Esophagus squamous epithelium (tissue), 5 donors: ENCODE measurements around the gene ACAP2. TPM values are rescaled to one million over a fixed set of nuclear protein-coding genes. Genes with fewer than 3 reads are reported as not detected.

Experiments
- DNase-seq: peaks from one replicate; lab custom pipeline; 2025; lab: John Stamatoyannopoulos, UW
- H3K27ac ChIP-seq, 4 donors: fragments of 200-600 bp; sonication (generic); one replicate each; pipeline ENCODE4 v1.5.1; 2016 to 2019; ENCODE audit warnings: mild to moderate bottlenecking in 1 of 4
- H3K27me3 ChIP-seq, 4 donors: fragments of 200-600 bp; sonication (generic); 1 replicate in 3 of 4; 2 replicates in 1 of 4; pipeline versions ENCODE4 v1.5.1 to v1.6.0; 2017 to 2021; ENCODE audit warnings: antibody characterized with exemption in 1 of 4
- H3K36me3 ChIP-seq, 3 donors: fragments of 200-600 bp; sonication (generic); one replicate each; pipeline ENCODE4 v1.5.1; 2016 to 2019
- H3K4me1 ChIP-seq, 3 donors: fragments of 200-600 bp; sonication (generic); one replicate each; pipeline ENCODE4 v1.5.1; 2017 to 2019
- H3K4me3 ChIP-seq, 4 donors: fragments of 200-600 bp; sonication (generic); 1 replicate in 3 of 4; 2 replicates in 1 of 4; pipeline ENCODE4 v1.5.1; 2016 to 2019; ENCODE audit warnings: mild to moderate bottlenecking in 2 of 4, moderate library complexity in 1 of 4
- H3K9me3 ChIP-seq, 3 donors: fragments of 200-600 bp; sonication (generic); one replicate each; pipeline ENCODE4 v1.5.1; 2016 to 2019
- POLR2A ChIP-seq, 4 donors: fragments of 450-650 bp; IDR thresholded peaks; one replicate each; pipeline ENCODE4 v1.6.1; 2017; ENCODE audit warnings: antibody characterized with exemption in 4 of 4, mild to moderate bottlenecking in 4 of 4, moderate library complexity in 3 of 4
- WGBS, 2 donors: methylation state at CpG; one replicate each; pipeline ENCODE4 v1.1.5; 2018; 5-methylcytosine and 5-hydroxymethylcytosine counted together
- intact Hi-C: fragments of 100-400 bp; cut with DNase I; formaldehyde crosslinking; loops from one replicate; pipeline ENCODE4 v1.15.0; 2022
- total RNA-seq, 4 donors: library from RNA; depleted of rRNA; stranded (reverse); fragments of >200 nt; gene quantifications; one replicate each; pipeline ENCODE4 v1.1.0, GENCODE V29; 2016
- TF ChIP-seq, protein P1 (sequence below), 6 experiments: fragments of 450-650 bp in 4 of 6; fragments of 200-600 bp in 2 of 6; sonication (generic) in 2 of 6; IDR thresholded peaks; one replicate each; pipeline ENCODE4 v1.5.1; 2016 to 2019; ENCODE audit warnings: antibody characterized with exemption in 6 of 6, mild to moderate bottlenecking in 4 of 6, moderate library complexity in 4 of 6
- donor health status: DM: yes; HTN: yes; CAD: no.

The ACAP2 gene
- total RNA-seq, 4 donors from 2014 or later: 46.7 to 71.5 (median 50.8) TPM

DNA sequence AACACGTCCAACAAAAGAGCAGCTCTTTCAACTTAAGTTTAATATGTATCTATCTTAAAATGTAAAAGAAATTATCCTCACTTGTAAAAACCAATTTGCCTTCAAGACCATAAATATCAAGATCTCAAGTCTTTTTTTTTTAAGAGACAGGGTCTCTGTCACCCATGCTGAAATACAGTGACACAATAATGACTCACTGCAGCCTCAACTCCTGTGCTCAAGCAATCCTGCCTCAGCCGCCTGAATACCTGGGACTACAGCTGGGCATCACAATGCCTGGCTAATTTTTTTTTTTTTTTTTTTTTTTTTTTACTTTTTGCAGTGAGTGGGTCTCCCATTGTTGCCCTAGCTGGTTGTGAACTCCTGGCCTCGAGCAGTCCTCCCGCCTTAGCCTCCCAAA lies 26.0 kb downstream of the ACAP2 start:
- intact Hi-C loops: no loop called here
- DNase-seq: no peak
- H3K27me3 ChIP-seq: no peaks in the 10 kb centered on the region
- 82 to 84% methylated on average over 4 of the region's 4 CpGs for WGBS, 2 donors
- H3K36me3 ChIP-seq: peaks cover 0 to 9% (median 0%) of the 10 kb centered on the region in 3 donors
- no peaks in the 10 kb centered on the region for H3K9me3 ChIP-seq
- peaks cover 4 to 21% (median 6%) of the 10 kb centered on the region in 3 donors for H3K4me1 ChIP-seq
- no peak overlapping the region for H3K27ac ChIP-seq
- TF ChIP-seq, protein P1, sequence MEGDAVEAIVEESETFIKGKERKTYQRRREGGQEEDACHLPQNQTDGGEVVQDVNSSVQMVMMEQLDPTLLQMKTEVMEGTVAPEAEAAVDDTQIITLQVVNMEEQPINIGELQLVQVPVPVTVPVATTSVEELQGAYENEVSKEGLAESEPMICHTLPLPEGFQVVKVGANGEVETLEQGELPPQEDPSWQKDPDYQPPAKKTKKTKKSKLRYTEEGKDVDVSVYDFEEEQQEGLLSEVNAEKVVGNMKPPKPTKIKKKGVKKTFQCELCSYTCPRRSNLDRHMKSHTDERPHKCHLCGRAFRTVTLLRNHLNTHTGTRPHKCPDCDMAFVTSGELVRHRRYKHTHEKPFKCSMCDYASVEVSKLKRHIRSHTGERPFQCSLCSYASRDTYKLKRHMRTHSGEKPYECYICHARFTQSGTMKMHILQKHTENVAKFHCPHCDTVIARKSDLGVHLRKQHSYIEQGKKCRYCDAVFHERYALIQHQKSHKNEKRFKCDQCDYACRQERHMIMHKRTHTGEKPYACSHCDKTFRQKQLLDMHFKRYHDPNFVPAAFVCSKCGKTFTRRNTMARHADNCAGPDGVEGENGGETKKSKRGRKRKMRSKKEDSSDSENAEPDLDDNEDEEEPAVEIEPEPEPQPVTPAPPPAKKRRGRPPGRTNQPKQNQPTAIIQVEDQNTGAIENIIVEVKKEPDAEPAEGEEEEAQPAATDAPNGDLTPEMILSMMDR (IDR thresholded peaks at IDR 0.05): no peak
- TF ChIP-seq POLR2A (IDR thresholded peaks at IDR 0.05): no peak
- H3K4me3 ChIP-seq: no peak overlapping the region

DNA sequence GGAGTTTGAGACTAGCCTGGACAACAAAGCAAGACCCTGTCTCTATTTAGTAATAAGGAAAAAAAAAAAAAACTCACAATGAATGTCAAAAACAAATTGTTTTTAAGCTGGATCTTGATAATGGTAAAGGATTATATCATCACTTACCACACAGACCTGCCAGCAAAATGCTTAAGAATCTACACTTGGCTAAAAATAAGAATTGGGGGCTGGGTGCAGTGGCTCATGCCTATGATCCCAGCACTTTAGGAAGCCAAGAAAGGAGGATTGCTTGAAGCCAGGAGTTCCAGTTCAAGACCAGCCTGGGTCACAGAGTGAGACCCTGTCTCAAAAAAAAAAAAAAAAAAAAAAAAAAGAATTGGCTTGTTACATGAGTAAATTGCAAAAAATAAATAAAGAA lies 31.0 kb downstream of the ACAP2 start:
- Histone ChIP-seq H3K9me3 (no peaks in the 10 kb centered on the region), H3K27me3 (no peaks in the 10 kb centered on the region), H3K27ac (no peak overlapping the region), H3K4me1 (peaks cover 6 to 30% (median 10%) of the 10 kb centered on the region in 3 donors), H3K4me3 (no peak overlapping the region), H3K36me3 (peaks cover 0 to 11% (median 0%) of the 10 kb centered on the region in 3 donors)
- TF ChIP-seq POLR2A (IDR thresholded peaks at IDR 0.05): no peak
- TF ChIP-seq, protein P1 (IDR thresholded peaks at IDR 0.05): no peak
- no peak for DNase-seq
- intact Hi-C loops: no loop called here

DNA sequence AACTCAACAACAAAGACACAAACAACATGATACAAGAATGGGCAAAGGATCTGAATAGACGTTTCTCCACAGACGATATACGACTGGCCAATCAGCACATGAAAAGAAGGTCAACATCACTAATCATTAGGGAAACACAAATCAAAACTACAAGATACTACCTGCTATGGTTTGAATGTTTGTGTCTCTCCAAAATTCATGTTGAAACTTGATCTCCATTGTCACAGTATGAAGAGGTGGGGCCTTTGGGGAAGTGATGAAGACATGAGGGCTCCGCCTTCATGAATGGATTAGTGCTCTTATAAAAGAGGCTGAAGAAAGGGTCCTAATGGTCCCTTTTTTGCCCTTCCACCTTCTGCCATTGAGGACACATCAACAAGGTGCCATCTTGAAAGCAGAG lies 32.3 kb downstream of the ACAP2 start:
- Histone ChIP-seq H3K4me3 (no peak overlapping the region), H3K36me3 (peaks cover 0 to 11% (median 0%) of the 10 kb centered on the region in 3 donors), H3K27me3 (no peaks in the 10 kb centered on the region), H3K9me3 (no peaks in the 10 kb centered on the region), H3K4me1 (peaks cover 6 to 30% (median 13%) of the 10 kb centered on the region in 3 donors), H3K27ac (peak overlapping the region in 2 of 4 donors; percentile 31 to 36)
- TF ChIP-seq, protein P1 (IDR thresholded peaks at IDR 0.05): no peak
- TF ChIP-seq POLR2A (IDR thresholded peaks at IDR 0.05): no peak
- 61 to 63% methylated on average over 4 of the region's 4 CpGs for WGBS, 2 donors
- DNase-seq: no peak
- intact Hi-C loops: no loop called here

DNA sequence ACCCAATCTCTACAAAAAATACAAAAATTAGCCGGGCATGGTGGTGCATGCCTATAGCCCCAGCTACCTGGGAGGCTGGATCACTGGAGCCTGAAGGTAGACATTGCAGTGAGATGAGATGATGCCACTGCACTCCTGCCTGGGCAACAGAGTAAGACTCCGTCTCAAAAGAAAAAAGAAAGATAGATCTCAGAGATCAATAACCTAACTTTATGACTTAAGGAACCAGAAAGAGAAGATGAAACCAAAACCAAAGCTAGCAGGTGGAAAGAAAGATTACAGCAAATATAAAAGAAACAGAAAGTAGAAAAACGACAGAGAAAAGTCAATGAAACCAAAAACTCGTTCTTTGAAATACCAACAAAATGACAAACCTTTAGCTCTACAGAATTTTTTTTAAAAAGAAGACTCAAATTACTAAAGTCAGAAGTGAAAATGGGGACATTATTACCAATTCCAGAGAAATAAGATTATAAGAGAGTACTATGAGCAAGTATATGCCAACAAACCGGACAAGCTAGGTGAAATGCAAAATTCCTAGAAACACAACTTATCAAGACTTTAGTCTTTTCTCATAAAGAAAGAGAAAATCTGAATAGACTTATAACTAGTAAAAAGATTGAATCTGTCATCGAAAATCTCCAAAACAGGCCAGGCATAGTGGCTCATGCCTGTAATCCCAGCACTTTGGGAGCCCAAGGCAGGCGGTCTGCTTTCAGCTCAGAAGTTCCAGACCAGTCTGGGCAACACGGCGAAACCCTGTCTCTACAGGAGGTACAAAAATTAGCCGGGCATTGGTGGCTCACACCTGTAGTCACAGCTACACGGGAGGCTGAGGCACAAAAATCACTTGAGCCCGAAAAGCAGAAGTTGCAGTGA lies 35.0 kb downstream of the ACAP2 start:
- H3K9me3 ChIP-seq: no peaks in the 10 kb centered on the region
- intact Hi-C loops: no loop called here
- WGBS, 2 donors: 78 to 80% methylated on average over 12 of the region's 12 CpGs

More for the DNA sequence above, 35.0 kb downstream of the ACAP2 start:
- Histone ChIP-seq H3K27me3 (no peaks in the 10 kb centered on the region), H3K36me3 (peaks cover 0 to 11% (median 0%) of the 10 kb centered on the region in 3 donors), H3K4me3 (no peak overlapping the region), H3K27ac (no peak overlapping the region), H3K4me1 (peaks cover 0 to 21% (median 9%) of the 10 kb centered on the region in 3 donors)
- no peak for DNase-seq
- TF ChIP-seq, protein P1 (IDR thresholded peaks at IDR 0.05): no peak
- TF ChIP-seq POLR2A (IDR thresholded peaks at IDR 0.05): no peak
